Activated effector memory CD4-positive, alpha-beta T cell treated with anti-CD3 and anti-CD28 coated beads, Interleukin-2, amount 50 U/mL, for 16 hours (primary cell): Measurements from ENCODE around the gene HTR6.

ENCODE experiments used
- DNase-seq: peaks from one replicate; pipeline ENCODE4 v3.0.0-alpha.2; 2020

HTR6 gene

DNA sequence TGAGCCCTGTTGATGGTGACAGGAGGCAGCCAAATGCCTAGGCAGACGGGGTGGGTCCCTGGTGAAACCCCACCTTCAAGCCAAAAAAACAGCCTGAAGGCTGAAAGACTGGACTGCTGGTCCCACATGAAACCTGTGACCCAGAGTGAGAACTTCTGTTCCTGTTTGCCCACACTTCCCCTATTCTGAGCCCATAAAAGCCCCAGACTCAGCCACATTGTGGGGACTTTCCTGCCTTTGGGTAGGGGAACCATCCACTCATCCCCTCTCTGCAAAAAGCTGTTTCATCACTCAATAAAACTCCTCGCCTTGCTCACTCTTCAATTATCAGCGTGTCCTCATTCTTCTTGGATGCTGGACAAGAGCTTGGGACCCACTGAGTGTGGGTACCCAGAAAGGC, 25.2 kb downstream of the HTR6 start:
- no peak for DNase-seq

DNA sequence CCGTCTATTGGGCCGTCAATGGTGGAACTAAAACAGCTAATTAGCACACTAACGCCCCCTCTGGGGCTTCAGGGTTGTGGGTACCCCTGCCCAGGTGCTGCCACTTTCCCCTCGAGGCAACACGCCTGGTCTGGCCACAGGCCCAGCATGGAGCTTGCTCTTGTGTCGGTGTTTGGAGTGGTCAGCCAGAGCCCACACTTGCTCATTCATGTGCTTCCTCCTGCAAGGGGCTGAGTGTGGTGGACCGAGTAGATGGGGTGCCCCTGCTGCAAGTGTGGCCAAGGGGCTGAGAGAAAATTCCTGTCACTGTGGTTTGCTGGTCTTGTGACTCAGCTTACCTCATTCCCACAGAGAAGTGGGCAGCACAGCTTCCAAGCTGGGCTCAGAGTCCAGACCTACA, 25.7 kb downstream of the HTR6 start:
- no peak for DNase-seq

DNA sequence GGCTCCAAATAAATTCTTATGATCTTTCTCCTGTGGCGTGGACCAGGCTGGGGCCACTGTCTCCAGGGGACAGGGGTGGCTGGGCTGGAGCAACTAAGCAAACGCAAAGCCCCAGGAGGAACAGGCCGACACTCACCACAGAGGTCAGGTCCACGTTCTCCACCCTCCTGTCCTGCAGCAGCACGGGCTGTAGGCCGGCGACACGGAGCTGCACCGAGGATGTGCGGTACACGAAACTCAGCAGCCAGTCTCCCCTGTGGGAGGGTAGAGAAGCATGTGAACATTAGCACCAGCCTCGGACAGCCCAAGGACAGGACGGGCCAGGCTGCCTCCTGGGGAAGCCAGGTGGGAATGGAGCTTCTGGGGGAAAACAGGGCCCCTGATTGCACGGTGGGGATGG, 29.6 kb downstream of the HTR6 start:
- DNase-seq, result no peak

DNA sequence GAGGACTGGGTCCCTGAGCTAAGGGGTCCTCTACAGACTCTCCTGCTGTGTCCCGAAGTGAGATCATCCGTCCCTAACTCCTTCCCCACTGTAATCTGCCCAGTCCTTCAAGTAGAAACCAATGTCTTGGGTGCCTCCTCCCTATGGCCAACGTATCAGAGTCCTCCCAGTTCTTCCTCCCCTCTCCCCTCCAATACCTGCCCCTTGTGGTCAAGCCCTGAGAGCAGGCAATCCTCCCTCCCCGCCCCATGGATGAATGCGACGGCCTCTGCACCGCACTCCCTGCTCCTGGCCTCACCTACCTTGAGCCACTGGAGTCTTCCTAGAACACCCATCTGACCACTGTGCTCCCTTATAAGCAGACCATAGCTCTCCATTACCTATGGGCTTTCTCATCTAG, 31.1 kb downstream of the HTR6 start:
- no peak for DNase-seq

DNA sequence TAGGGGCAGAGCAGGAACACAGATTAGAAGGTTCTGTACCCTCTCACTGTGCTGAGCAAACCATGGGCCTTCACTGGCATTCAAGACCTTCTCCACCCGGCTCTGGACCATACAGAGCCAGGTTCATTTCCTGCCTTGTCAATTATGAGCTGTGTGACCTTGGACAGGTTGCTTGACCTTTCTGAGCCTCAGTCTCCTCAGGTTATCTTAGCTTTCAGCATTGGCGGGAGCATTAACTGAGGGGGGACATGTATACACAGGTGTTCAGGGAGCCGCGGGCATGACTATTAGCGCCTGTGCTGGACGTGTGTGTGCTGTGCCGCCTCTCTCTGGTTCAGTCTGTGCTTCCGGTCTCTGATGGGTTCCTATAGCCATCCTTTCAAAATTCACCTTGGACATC, 32.1 kb downstream of the HTR6 start:
- no peak for DNase-seq

DNA sequence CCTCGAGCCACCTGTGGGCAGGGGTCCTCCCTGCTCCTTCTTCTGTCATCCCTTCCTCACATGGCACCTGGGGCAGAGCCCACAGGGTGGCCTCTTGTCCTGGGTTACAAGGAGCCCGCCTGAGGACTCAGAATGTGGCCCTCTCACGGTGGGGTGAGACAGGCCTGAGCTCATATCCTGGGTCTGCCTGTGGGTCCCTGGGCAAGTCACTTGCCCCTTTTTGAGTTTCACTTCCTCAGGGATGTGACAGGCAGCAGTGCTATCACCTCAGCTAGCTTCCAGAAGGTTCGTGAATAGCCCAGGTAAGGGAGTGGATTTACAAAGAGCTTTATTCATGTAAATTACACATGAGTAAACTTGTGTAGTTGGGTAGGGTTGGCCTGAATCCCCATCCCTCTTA, 33.5 kb downstream of the HTR6 start:
- no peak for DNase-seq

DNA sequence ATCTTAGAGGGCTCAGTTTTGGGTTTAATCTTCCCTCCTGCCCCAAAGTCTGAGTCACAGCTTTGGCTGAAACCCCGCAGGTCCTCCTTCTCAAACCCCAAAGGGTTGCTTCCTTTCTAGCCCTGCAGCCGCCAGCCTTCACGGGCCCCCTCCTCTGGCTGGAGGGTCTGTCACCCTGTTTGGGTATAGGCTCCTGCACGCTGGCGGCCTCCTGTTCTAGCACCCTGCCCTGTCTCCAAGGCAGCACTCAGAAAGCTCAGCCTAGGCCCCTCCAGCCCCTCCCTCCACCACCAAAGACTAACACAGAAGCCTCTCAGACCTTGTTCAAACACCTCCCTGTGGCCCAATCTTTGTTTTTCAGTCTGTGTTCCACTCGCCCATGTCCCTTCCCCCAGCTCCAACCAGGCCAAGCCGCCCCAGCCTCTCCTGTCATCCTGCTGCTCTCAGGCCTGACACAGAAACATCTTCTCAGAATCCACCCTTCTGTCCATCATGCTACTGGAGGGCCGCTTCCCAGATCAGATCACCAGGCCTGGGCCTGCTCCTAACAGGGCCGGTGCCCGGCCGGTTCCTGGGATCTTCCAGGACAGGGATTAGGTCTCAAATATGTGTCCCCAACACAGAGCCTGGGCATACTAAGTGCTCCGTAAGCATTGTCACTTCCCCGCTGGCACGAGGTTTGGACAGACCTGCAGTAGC, 35.6 kb downstream of the HTR6 start:
- no peak for DNase-seq

DNA sequence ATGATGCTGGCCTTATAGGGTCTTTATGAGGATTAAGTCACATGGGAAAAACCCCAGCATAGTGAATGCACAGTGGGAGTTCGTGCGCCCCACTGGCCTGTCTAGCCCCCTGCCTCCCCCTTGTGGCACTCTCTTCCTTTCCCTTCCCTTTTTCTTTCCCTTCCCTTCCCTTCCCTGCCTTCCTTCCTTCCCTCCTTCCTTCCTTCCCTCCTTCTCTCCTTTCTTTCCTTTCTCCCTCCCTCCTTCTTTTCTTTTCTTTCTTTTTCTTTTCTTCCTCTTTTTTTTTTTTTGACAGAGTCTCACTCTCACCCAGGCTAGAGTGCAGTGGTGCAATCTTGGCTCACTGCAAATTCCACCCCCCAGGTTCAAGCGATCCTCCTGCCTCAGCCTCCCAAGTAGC, 38.6 kb downstream of the HTR6 start:
- no peak for DNase-seq

DNA sequence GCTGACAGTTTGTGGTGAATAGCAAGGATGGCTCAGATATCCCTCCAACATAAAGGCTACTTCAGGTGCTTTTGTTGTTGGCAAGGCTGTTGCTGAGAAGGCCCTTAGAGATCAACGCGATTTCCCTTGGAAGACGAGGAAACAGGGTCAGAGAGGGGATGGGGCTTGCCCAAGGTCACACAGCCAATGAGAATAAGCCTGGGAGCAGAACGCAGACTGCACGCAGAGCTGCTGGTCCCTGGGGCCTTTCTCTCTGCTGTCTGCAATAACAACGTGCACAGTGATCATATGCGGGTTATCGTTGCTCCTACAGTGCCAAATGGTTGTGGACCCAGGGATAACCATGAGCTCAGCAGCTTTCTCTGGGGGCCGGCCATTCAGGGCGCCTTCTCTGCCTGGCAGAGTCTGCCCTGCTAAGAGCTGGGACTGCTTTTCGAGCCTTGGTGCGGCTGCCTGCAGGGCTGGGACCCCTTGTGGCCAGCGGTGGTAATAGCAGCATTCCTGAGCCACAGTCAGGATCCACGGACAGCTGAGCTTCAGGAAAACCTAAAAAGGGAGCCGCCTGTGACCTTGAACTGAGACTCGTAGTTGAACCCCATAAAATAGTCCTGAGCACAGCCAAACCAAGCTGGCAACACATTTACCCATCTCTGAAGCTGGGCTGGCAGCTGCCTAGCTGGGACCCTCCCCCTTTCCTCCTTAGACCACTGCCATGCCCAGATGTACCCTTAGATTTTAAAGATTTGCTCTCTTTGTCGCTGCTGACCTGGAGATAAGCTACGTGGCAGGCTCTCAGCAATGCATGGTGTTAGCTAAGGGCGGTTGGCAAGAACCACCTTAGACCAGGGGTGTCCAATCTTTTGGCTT, 39.8 kb downstream of the HTR6 start:
- peak; percentile 87 for DNase-seq

DNA sequence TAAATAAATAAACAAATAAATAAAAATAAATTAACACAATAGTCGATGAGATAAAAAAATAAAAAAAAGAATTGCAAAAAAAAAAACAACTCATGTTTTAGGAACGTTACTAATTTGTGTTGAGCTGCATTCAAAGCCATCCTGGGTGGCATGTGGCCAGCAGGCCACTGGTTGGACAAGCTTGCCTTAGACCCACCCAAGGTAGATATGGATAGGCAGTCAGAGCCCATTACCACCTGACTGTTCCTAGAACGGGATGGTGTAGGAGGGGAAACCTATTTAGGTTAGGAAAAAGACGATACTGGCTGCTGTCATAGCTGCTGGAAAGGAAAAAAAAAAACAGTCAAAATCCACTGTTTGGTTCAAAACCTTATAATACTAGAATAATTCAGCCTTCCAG, 40.8 kb downstream of the HTR6 start:
- DNase-seq, result no peak

DNA sequence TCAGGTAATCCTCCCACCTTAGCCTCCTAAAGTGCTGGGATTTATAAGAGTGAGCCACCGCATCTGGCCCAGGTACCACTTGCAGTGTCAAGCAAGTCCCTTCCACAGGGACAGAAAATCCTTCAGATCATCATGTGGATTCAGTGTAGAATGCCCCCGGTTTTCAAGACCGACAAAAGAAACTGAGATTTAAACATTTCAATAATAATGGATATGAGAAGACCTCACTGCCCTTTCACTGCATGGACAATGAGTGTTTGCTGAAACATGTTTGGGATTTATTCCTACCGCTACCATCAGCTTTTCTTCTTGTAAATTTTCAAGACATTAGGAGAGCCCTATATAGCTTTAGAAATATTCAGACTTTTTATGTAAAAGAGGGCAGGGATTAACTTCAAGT, 41.5 kb downstream of the HTR6 start:
- DNase-seq, result no peak

DNA sequence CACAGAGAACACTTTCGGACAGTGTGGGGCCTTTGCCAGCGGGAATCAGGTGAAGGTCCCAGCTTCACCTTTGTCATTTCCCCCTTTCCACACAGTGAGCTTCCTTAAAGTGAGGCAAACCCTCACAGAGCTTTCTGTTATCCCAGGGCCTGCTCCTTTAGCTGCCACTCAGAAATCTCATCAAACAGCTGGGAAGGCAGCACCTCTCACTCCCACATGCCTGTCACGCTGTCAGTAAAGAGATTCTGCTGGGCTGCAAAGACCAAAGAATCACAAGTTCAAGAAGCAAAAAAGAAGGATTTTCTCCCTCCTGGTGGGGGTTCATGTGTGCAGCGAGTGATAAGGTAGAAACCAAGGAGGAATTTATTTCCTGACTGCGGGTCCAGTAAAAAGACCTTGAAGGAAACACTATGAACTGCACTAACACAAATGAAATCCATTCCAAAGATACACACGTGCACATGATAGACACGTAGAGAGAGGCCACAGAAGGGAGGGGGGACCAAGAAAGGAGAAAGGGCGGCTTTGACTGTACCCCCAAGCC, 44.0 kb downstream of the HTR6 start:
- DNase-seq, result no peak

DNA sequence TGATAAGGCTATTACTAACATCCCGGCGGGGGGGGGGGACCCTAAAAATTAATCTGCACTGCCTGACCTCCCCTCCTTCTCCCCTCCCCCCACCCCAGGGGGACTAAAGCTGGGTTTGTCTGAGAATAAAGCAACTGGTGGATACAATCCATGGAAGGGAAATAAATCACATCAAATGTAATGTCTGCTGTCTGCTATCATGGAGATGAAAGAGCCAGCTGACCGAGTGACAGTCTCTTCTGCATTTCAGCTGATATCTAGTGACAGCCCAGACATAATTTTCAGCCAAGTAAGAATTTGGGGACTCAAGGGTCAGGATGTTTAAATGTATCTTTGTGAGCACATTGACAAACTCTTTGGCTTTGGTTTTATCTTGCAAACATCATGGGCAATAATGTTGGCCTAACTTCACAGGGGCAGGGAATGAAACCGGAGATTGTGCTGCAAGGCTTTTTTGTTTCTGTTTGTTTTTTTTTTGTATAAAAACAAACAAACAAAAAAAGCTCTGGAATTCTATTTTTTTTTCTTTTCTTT, 44.7 kb downstream of the HTR6 start:
- DNase-seq, result no peak

DNA sequence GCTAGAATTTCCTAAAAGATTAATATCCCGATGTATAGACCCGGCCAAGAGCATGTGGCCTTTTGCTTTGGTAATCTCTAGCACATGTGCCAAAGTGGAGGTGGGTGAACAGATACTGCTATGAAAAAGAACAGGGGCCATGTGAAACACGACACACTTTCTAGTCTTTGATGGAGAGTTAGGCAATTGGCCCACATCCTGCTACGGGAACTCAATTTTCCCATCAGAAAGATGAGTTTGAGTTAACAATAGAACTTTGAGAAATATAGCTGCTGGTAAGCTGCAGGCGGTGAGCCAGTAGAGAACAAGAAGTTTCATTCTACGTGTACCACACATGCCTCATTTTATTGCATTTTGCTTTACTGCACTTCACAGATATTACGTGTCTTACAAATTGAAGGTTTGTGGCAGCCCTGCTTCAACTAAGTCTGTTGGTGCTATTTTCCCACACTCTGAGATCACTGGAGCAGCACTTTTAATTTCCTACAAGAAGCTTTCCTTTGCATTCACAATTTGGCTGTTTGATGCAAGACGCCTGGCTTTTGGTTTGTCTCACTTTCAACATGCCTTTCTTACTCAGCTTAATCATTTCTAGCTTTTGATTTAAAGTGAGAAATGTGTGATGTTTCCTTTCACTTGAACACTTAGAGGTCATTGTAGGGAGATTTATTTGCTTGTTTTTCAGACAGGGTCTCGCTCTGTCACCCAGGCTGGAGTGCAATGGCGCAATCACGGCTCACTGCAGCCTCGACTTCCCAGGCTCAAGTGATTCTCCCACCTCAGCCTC, 46.3 kb downstream of the HTR6 start:
- no peak for DNase-seq

DNA sequence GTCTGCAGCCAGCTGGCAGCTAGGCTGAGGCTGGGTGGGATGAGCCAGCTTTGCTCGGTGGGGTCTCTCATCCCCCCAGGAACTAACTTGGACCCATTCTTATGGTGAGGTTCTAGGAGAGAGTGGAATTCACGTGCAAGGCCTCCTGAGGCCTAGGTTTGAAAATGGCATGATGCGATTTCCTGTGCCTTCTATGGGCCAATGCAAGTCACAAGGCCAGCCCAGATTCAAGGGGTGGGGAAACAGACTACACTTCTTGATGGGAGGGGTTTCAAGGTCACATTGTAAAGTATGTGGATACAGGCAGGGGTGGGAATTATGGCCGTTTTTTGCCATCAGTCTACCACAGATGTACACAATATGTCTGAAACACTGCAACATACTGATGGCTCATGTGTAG, 48.3 kb downstream of the HTR6 start:
- DNase-seq, result no peak

DNA sequence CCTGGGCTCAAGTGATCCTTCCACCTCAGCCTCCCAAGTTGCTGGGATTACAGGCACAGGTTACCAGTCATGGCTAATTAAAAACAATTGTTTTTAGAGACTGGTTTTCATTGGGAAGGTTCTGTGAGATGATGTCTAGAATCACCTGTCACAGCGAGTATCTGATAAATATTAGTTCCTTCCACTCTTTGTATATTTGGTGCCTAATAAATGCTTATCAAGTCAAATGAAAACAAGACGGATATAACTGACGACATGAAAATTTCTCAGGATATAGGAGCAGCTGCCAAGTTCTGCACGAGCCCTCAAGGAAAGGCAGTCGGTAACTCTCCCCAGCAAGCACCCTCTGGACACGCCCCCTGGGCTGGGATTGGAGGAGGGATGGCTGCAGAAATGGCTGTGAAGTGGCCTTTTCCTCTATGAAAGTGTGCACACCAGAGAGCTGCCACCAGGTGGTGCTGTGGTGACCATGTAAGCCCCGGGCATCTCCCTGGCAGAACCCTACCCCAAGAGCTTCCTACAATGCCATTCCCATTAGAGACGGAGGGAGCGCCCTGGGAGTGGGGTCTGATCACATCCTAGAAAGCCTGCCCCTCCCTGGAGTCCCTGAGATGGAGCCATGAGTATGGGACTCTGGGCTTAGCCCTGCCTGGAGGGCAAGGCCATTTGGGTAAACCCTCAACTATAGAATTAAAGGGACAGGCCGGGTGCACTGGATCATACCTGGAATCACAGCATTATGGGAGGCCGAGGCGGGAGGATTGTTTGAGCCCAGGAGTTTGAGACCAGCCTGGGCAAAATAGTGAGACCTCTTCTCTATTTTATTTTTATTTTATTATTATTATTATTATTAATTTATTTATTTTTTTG, 50.9 kb downstream of the HTR6 start:
- peak; percentile 93 for DNase-seq

DNA sequence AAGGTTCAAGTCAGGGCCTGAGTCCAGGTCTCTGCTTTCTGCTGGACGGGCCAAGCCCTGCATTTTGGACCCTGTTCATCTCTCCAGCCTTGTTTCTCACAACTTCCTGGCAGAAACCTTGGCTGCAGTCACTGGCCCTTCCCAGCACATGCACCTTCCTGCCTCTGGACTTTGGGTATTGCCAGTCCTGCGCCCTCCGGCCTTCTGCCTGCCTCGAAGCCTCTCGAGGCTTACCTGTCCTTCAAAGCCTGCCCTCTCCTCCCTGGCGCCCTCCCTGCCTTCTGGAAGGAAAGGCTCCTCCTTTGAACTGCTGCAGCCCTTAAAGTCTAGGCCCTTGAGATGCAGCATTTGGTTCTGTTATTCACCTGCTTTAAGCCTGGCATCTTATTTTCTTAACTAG, 52.8 kb downstream of the HTR6 start:
- no peak for DNase-seq

DNA sequence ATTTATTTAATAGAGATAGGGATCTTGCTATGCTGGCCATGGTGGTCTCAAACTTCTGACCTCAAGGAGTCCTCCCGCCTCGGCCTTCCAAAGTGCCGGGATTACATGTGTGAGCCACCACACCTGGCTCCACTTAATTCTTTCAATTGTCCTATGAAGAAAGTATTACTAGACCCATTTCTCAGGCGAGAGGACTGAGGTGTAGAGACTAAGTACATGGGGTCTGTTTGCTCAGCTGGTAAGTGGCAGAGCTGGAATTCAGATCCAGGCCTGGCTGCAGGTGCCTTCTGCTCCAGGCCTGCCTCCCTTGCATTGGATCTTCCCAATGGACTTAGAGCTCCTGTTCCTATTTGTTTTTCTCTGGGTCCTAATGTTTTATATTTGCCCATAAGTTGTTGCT, 55.5 kb downstream of the HTR6 start:
- no peak for DNase-seq

DNA sequence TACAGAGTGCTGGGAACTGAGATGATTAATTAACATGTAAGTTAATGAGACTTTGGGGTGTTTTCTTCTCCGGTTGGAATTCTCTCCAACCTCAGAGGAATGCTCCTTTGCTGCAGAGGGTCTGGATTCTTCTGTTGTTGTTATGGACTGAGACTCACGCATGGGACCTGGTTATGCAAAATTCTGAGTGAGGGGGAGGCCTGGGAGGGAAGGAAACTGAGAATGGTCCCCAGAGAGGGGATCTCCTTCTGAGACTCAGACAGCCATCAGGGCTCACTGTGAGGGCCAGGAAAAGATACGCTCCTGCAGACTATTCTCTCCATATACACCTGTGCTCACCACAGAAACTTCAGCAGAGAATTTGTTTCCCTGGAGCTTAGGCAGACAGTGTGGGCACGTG, 56.3 kb downstream of the HTR6 start:
- DNase-seq, result no peak

DNA sequence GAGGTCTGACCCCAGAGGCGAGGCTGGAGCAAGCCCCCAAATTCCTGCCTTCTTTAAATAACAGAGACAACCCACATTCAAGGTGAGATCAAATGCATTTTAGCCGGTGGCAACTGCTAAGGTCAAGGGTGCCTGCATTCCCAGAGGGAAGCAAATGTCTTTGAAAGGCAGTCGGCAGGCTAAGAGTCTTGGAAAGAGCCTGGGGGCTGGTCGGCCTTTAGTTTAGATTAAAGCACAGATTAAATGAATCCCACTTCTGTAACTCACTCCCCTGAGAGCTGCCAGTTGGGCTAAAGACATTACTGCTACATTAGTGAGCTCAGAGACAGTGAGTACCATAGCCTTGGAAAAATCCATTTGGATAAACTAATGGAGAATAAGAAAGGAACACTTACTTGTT, 59.2 kb downstream of the HTR6 start:
- no peak for DNase-seq

DNA sequence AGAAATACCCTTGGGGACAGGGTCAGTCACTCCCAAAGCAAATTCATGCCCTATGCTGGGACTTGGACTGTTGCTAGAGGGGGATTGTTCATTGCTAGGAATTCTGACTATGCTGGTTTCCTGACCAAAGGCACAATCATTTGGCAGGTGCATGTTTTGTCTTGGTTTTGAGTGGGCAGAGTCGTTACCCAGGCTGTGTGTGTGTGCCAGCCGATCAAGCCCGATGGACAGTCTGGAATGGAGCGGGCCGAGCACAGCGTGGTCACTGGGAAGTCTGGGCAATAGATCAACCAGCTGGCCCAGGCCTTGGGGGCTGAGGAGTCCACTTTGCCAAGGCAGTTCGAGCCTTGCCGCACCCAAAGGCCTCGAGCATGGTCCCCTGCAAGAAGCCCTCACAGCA, 60.9 kb downstream of the HTR6 start:
- no peak for DNase-seq
